GM21528 (cell line): ENCODE results near the gene CGRRF1.
A peak's percentile ranks its signal among the peaks of the same experiment; 100 is the strongest.

Source experiments
- ATAC-seq: cut with Tn5 transposase; IDR thresholded peaks from one replicate; pipeline ENCODE4 v1.9.1; 2021; ENCODE audit warnings: mild to moderate bottlenecking, moderate library complexity; ENCODE audit not compliant: unreplicated experiment, low FRiP score

Gene CGRRF1

DNA sequence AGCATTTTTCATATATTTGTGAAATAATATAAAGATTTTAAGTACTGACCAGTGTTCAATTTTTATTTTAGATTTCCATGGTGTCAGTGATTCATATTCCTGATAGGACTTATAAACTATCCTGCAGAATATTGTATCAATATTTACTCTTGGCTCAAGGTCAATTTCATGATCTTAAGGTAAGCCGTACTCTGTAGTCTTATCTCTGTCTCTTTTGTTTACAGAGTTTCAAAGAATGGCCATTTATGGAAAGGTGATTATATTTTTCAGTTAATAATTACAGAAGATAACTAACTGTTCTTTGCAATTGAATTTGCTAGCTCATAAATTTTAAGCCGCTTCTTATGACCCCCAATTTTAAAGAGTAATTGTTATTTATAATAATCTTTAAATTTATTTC lies 27.9 kb downstream of the CGRRF1 start:
- ATAC-seq, result no peak

DNA sequence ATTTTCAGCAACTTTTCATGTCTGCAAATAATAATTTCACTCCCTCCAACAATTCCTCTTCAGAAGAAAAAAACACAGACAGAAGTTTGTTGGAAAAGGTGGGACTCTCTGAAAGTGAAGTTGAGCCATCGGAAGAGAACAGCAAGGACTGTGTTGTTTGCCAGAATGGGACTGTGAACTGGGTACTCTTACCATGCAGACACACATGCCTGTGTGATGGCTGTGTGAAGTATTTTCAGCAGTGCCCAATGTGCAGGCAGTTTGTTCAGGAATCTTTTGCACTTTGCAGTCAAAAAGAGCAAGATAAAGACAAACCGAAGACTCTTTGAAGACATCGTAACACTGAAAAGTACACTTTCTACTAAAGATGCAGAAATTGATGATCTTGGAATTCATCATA lies 28.3 kb downstream of the CGRRF1 start:
- ATAC-seq, result no peak

DNA sequence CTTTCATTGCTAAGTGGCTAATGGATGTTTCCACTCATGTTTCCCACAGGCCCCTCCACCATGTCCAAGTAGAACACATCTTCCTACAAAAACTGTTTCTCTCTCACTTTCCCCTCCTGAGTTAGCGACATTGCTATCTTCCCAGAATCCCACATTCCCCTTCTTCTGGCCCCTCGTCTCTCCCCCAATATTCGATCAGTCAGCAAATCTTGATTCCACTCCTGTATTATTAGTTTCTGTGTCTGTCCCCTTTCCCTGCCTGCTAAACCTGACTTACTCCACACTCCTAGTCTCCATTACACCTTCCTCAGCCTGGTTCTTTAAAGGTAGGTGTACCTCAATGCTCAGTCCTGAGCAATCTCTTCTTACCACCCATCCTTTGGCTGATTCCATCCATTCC lies 37.9 kb downstream of the CGRRF1 start:
- no peak for ATAC-seq

DNA sequence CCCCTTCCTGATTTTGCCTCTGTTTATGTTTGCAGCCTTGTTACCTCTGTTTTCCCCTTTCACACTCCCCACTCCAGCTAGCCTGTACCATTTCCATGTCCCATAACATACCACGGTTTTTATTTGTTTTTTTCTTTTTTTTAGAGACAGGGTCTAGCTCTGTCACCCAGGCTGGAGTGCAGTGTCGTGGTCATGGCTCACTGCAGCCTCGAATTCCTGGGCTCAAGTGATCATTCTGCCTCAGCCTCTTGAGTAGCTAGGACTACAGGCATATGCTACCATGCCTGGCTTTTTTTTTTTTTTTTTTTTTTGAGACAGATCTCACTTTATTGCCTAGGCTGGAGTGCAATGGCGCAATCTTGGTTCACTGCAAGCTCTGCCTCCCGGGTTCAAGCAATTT lies 38.8 kb downstream of the CGRRF1 start:
- no peak for ATAC-seq

DNA sequence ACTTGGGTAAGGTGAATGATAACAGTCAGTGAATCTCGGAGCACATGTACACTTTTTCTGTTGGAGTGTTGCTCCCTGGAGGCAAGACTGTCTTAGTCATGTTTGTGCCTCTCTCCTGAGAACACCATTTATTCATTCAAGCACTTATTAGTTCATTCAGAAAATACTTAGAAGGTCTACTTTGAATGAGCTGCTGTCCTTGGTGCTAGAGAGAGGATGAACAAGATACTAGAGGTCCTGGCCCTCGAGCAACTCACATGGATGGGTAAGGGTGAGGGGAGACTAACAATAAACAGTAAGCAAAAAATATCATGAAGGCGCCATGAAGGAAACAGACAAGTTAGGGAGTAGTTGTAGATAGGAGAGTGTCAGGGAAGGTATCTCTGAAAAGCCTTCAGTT lies 40.2 kb downstream of the CGRRF1 start:
- ATAC-seq, result no peak

DNA sequence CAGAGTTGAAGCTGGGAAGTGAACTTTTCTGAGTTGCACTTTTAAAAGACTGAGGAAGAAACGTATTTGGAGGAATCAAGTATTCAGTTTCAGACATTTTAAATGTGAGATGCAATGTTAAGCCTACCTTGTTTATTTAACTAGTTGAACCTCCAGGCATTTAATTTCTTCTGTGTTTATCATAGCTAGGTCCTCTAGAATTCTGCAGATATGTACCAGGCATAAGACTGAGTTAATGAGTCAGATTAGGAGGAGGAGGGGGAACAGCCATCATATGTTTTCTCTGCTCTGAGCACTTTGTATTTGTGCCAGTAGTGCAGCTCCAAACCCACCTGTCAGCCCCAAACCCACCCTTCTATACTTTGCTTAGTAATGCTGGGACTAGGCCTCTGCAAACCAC lies 40.8 kb downstream of the CGRRF1 start:
- ATAC-seq, result no peak

DNA sequence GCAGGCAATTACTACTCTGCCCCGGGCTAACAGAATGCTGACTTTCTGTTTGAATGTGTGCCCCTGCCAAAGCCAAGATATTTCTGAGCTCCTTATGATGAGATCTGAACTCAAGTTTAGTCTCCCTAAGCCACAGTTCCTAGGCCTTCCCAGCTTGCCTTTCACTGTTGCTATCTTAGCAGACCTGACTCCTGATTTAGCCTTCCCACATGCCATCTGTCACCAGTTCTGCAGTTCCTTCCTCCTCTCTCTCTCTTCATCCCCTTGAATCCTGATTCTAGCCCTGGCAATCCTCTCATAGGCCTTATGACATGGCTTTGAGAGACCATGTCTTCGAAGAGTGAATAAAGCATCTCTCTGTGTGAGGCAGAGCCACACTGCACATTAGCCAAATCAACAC lies 44.7 kb downstream of the CGRRF1 start:
- no peak for ATAC-seq

DNA sequence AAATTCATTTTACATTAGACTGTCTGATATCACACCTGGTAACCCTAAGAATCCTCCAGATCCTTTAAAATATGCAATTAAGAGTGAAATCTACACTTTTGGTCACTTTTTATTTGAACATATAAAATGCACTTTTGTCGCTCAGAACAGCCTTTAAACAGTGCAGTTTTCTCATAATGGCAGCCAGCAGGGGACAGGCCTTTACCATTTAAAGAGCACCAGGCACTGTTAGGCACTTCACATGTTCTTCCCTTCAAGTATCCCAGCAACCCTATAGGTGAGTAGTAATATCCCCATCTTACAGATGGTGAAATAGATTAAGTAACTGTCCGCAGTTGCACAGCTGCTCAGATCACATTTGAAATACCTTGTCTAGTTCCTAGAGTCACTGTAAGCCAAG lies 45.9 kb downstream of the CGRRF1 start:
- ATAC-seq, result no peak

DNA sequence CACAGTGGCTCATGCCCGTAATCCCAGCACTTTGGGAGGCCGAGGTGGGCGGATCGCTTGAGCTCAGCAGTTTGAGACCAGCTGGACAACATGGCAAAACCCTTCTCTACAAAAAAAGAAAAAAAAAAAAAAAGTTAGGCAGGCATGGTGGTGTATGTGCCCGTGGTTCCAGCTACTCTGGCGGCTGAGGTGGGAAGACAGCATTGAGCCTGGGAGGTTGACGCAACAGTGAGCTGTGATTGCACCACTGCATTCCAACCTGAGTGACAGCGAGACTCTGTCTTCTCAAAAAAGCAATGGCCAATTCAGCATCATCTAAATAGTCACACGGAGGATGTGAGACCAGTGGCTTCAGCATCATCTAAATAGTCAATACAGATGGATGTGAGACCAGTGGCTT lies 46.8 kb downstream of the CGRRF1 start:
- ATAC-seq, result no peak

DNA sequence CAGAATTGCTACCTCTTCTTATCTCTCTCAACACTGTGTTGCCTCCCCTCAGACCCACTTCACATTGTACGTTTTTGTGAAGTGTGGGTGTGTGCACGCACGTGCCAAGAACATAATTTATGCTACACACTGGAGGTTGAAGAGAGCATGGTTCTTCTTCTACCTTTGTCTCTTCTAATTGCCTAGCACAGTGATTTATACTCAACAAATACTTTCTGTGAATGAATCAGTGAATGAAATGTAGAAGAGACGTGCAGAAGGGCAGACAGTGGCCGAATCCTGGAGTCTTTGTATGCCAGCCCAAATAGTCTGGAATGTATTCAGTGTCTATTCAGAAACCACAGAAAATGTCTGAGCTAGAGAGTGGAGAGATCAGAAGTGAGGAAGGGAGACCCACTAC lies 52.6 kb downstream of the CGRRF1 start:
- no peak for ATAC-seq

DNA sequence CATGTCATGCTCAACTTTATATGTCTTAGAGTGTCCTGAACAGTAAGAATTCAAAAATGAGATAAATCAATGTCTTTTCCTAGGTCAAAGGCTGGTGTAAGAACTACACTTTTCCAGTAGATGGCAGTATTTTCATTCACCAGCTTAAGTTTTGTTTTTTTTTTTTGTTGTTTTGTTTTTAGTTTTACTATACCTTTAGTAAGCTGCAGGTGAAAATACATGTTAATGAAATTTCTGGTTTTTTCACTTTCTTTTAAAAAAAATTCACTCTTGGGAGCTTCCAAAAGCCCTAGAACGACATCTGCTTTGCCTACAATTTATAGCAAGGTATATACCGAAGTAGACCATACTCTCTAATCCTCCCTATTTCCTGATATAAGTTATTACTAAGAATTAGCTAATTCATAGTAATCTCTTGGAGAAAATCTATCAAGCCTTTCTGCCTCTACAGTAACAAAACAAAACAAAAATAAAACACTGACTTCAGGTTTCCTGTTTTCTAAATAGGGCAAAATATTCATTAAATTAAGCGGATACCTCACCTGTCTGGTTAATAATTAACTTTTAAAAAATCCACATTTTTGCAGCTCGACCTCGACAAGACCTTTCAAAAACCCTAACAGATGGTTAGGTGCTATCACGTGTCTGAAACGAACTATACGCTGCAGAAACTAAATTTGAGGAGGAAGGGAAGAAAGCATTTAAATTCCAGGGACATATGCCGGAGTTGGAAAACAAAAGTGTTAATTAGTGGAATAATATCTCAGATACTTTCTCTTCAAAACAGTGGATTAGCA lies 54.6 kb downstream of the CGRRF1 start:
- ATAC-seq, result no peak

DNA sequence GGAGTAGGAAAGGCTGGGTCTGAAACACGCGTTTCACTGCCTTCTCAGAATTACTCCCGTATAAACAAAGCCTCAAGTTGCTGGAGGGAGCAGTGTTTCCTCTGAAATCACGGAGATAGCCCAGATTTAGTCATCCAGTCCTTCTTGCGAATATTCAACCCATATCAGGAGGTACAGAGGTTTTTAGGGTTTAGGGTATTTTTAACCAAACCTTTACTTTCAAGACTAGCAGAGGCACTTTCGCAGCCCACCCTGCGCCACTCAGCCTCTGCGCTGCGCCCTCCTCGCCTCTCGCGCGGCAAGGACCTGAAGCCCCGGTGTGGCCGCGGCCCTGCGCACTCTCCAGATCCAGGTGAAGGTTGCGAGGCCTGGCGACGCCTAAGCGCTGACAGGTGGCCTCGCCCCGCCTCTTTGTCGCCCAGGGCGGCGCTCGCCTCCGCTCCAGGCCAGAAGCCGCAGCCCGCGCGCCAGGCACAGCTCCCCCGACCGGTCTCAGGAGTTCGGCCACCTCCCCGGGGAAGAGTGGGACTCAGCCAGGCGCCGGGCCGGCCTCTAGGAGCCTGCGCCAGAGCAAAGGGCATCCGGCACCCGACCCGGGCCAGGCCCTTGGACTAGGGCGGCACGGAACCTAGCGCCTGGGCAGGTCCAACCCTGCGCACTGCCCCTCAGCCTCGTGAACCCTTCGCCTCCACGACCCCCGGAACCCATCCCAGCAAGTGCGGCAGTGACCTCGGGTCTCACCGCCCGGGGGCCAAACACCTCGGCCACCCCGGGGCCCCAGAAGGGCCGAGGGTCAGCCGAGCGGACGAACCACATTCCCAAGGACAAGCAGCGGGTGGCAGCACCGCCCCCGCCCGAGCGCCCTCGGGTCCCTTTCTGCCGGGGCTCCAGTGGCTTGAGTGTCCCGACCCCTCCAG lies 55.4 kb downstream of the CGRRF1 start:
- ATAC-seq, result peak; percentile 34

DNA sequence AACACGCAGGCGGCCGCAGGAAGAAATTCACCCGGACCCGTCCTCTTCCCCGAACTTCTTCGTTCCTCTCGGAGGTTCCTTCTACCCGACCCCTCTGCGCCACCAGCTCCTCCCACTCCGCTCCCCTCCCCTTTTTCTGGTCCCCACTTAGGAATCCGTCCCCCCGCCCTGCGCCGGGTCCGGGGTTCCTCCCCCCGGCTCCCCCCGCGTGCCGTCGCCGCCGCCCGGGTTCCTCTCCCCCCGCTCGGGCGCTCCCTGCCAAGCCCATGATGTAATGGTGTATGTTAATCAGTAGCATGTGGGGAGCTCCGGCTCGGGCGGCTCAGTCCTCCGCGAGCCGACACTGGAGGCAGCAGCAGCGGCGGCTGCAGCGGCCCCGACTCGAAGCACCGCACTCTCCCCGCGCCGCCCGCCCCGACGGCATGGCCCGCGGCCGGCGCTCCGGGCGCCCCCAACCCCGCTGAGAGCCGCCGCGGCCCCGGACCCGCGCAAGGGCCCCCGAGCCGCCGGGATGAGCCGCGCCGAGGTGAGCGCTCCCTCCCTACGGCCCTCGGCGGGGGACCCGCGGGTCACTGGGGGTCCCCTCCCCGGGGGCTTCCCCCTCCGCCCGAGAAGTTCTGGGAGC lies 56.2 kb downstream of the CGRRF1 start:
- ATAC-seq, result peak; percentile 62

DNA sequence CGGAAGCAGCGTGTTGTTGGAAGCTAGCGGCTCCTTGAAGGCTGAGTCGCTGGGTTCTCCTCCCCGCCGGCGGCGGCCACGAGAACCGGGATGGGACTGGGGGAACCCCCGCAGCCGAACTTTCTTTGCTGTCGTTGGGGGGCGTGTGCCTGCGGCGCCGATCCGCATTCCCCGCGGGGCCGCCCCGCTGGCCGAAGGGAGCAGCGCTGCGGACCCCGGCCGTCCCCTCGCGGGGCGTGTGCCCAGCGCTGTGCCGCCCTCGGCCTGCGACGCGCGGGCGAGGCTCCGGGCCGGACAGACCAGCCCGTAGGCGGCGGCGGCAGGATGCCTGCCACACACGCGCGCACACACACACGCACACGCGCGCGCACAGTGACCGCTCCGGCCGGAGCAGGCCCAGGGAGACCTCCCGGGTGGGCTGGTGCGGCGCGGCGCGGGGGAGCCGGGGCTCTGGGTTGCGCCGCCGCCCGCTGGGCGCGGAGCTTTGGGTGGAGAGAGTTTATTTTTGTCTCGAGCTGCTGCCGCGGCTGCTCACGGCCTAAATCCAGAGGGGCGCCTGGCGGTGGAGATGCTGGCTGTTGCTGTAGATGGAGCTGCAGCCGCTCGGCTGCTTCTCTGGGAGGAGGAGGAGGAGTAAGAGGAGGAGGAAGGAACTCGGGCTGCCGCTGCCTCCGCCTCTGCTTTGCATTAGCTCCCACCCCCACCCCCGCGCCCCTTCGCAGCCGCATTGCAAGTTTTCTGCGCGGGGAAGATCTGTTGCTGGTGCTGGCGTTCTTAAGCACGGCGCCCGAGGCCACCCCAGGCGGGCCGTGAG lies 56.9 kb downstream of the CGRRF1 start, which contains the start of gene SAMD4A:
TSS of gene SAMD4A (plus strand) at position 719 of the 814 bp plus-strand sequence. CDS start 789 bp downstream, outside the sequence.
- peak; percentile 34 for ATAC-seq

DNA sequence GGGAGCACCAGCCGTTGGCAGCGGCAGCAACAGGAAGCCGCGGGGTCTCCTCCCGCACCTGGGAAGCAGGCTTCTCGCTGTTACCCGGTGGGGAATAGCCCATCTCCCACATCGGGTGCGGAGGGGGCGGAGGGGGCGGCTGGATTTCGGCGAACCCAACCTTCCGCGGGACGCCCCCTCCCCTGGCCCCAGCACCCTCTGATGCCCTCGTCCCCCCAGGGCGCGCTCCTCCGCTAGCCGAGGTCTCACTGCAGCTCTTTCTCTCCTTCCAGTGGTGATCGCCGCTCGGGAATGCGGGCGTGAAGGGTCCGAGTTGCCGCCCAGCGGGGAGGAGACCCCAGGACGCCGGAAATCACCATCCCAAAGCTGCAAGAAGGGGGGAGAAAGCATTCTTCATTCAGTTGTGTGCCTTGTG lies 57.5 kb downstream of the CGRRF1 start:
- no peak for ATAC-seq

DNA sequence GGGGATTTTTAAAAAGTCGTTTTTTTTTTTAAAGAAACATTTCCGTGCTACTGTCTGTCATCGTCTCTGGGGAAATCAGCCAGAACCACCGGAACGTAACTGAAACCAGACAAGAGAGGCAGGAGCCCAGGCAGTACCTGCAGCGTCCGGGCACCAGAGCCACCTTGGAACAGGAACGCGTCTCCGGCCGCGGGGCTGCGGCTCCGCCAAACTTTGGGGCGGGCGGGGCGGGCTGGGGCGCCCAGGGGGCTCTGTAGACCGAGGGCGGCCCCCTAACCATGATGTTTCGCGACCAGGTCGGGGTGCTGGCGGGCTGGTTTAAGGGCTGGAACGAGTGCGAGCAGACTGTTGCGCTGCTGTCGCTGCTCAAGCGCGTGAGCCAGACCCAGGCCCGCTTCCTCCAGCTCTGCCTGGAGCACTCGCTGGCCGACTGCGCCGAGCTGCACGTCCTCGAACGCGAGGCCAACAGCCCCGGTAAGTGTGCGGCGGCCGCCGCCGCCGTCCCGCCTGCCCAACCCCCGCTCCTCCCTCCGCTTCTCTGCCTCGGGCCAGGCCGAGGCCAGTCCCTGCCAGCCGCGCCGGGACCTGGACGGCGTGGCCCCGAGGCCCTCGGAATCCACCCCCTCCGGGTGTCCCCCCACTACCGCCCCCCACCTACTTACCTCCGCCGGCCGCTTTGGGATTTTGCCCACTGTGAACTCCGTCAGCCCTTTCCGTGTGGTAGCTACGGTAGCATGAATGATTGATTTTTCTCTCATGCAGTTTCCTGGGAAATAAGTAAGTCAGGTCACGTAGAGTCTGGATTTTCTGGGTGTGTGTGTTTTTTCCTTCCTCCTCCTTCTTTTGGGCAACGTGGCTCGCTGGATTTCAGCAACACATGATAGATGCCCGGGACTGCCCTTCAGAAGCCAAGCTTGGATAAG lies 58.2 kb downstream of the CGRRF1 start:
- ATAC-seq, result no peak

DNA sequence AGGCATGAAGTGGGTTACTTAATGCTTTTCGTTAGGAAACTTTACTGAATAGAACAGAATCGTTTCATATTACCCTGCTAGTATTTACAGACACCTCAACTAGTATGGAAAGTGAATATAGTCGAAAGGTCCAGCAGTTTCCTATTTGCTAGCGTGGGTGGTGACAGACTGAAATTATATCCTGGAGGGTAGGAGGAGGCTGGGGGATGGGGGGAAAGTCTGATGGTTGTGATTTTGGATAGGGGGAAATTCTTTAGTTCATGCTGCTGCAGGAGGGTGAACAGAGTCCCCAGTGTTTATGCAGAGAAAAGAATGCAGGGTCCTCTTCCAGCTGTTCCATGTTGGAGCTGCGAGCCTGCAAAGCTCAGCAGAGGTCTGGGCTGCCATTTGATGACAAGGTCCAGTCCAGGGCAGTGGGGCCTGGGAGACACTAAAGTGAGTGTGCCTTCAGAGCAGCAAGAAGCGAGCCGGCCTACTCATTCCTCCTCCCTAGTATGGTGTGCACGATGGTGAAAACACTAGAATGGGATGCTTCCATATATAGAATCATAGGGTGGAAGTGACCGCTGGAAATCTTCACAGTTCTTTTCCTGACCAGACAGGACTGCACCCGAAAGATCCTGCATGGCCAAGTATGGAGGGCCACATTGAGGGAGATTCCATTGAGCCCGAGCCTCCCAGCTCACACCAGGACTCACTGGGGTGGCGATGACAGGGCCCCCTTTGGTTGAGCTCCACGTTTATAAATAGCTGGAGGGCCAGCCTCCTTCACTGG lies 59.3 kb downstream of the CGRRF1 start:
- no peak for ATAC-seq

DNA sequence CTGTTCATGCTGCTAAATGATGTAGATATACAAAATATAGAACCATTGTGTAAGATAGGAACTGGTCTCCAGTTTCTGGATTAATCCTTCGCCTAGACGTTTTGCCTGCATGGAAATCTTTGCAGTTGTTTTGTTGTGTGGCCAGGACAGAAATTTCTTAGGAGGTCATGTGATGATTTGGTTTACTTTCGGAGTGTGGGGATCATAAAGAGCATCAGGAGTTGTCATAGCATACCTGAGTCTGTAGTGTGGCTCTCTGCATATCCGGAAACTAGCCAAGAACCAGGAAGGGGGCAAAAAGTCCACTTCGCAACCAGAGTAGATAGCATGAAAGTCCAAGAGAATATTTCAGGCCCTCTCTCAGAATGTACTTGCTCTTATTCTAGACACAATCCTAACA lies 60.3 kb downstream of the CGRRF1 start:
- no peak for ATAC-seq
